Ammon's horn (tissue), 1 donor: ENCODE measurements around the gene KCTD7.
A peak's percentile ranks its signal among the peaks of the same experiment; 100 is the strongest.
"Not testable (repeated sequence)": the region's sequence is repeated elsewhere in the genome, so short reads cannot be mapped to it uniquely, and the experiment has no call there.

ENCODE experiments used
- DNase-seq: peaks from one replicate; pipeline ENCODE4 v3.0.0-alpha.2; 2016; ENCODE audit warnings: low spot score

Gene KCTD7

GRCh38 chr7:66654275-66655112 is 25.8 kb downstream of the KCTD7 start:
- DNase-seq: peak; percentile 99

- peak; percentile 35 for DNase-seq
Measured at GRCh38 chr7:66655113-66655806, 26.6 kb downstream of the KCTD7 start.

GRCh38 chr7:66655826-66656485 is 27.3 kb downstream of the KCTD7 start:
- DNase-seq: not testable (repeated sequence)

- DNase-seq: no peak
Measured at GRCh38 chr7:66657798-66658197, 29.1 kb downstream of the KCTD7 start.

GRCh38 chr7:66662646-66663264 is 34.1 kb downstream of the KCTD7 start:
- DNase-seq: no peak

GRCh38 chr7:66664590-66665293 is 36.1 kb downstream of the KCTD7 start:
- DNase-seq: peak; percentile 27

GRCh38 chr7:66666313-66666952 is 37.8 kb downstream of the KCTD7 start:
- DNase-seq: no peak

- no peak for DNase-seq
Measured at GRCh38 chr7:66667023-66667728, 38.5 kb downstream of the KCTD7 start.

- no peak for DNase-seq
Measured at GRCh38 chr7:66668112-66668511, 39.4 kb downstream of the KCTD7 start.

- peak; percentile 32 for DNase-seq
Measured at GRCh38 chr7:66668677-66669076, 40.0 kb downstream of the KCTD7 start.

GRCh38 chr7:66669088-66669487 is 40.4 kb downstream of the KCTD7 start:
- peak; percentile 84 for DNase-seq

GRCh38 chr7:66669496-66669895 is 40.8 kb downstream of the KCTD7 start:
- DNase-seq: no peak

- no peak for DNase-seq
Measured at GRCh38 chr7:66671034-66671433, 42.4 kb downstream of the KCTD7 start.

- DNase-seq: not testable (repeated sequence)
Measured at GRCh38 chr7:66671486-66671885, 42.8 kb downstream of the KCTD7 start.

GRCh38 chr7:66672432-66673123 is 43.9 kb downstream of the KCTD7 start:
- not testable (repeated sequence) for DNase-seq

- DNase-seq: not testable (repeated sequence)
Measured at GRCh38 chr7:66673124-66673640, 44.5 kb downstream of the KCTD7 start.

- DNase-seq: no peak
Measured at GRCh38 chr7:66679633-66680244, 51.1 kb downstream of the KCTD7 start.

GRCh38 chr7:66681491-66682349 is 53.0 kb downstream of the KCTD7 start:
- DNase-seq: peak; percentile 98
